Measurements from ENCODE around the gene UBA1.

UBA1 gene

GRCh38 chrX:47156611-47157520 is 36.8 kb upstream of the UBA1 start:
- H3K27ac ChIP-seq (ENCODE audit: low read depth, low read length): no peak overlapping the region
- no peaks in the 10 kb centered on the region for H3K27me3 ChIP-seq (ENCODE audit: control insufficient read depth in 1 of 2, insufficient read depth in 2 of 2, low read length in 2 of 2)
- peaks cover 0 to 13% of the 10 kb centered on the region in 2 donors for H3K36me3 ChIP-seq (ENCODE audit: control insufficient read depth in 1 of 2, insufficient read depth in 2 of 2, low read length in 2 of 2)
- H3K4me3 ChIP-seq (ENCODE audit: low read depth in 1 of 2, low read length in 2 of 2): no peak overlapping the region
- no peaks in the 10 kb centered on the region for H3K4me1 ChIP-seq (ENCODE audit: control insufficient read depth in 1 of 2, insufficient read depth in 2 of 2, low read length in 2 of 2)
- no peak overlapping the region for H3K9ac ChIP-seq (ENCODE audit: low read depth in 1 of 2, low read length in 2 of 2)
- no peaks in the 10 kb centered on the region for H3K9me3 ChIP-seq (ENCODE audit: control insufficient read depth in 1 of 2, low read length in 2 of 2)

GRCh38 chrX:47158131-47158530 is 35.5 kb upstream of the UBA1 start:
- H3K27ac ChIP-seq (ENCODE audit: low read depth, low read length): no peak overlapping the region
- H3K4me1 ChIP-seq (ENCODE audit: control insufficient read depth in 1 of 2, insufficient read depth in 2 of 2, low read length in 2 of 2): no peaks in the 10 kb centered on the region
- H3K9ac ChIP-seq (ENCODE audit: low read depth in 1 of 2, low read length in 2 of 2): no peak overlapping the region
- H3K36me3 ChIP-seq (ENCODE audit: control insufficient read depth in 1 of 2, insufficient read depth in 2 of 2, low read length in 2 of 2): peaks cover 0 to 13% of the 10 kb centered on the region in 2 donors
- no peaks in the 10 kb centered on the region for H3K27me3 ChIP-seq (ENCODE audit: control insufficient read depth in 1 of 2, insufficient read depth in 2 of 2, low read length in 2 of 2)
- no peaks in the 10 kb centered on the region for H3K9me3 ChIP-seq (ENCODE audit: control insufficient read depth in 1 of 2, low read length in 2 of 2)
- no peak overlapping the region for H3K4me3 ChIP-seq (ENCODE audit: low read depth in 1 of 2, low read length in 2 of 2)

GRCh38 chrX:47158781-47159180 is 34.8 kb upstream of the UBA1 start:
- no peaks in the 10 kb centered on the region for H3K9me3 ChIP-seq (ENCODE audit: control insufficient read depth in 1 of 2, low read length in 2 of 2)
- H3K27ac ChIP-seq (ENCODE audit: low read depth, low read length): no peak overlapping the region
- no peaks in the 10 kb centered on the region for H3K4me1 ChIP-seq (ENCODE audit: control insufficient read depth in 1 of 2, insufficient read depth in 2 of 2, low read length in 2 of 2)
- no peak overlapping the region for H3K4me3 ChIP-seq (ENCODE audit: low read depth in 1 of 2, low read length in 2 of 2)
- H3K9ac ChIP-seq (ENCODE audit: low read depth in 1 of 2, low read length in 2 of 2): no peak overlapping the region
- no peaks in the 10 kb centered on the region for H3K27me3 ChIP-seq (ENCODE audit: control insufficient read depth in 1 of 2, insufficient read depth in 2 of 2, low read length in 2 of 2)
- H3K36me3 ChIP-seq (ENCODE audit: control insufficient read depth in 1 of 2, insufficient read depth in 2 of 2, low read length in 2 of 2): peaks cover 0 to 13% of the 10 kb centered on the region in 2 donors

GRCh38 chrX:47160781-47161180 is 32.8 kb upstream of the UBA1 start:
- Histone ChIP-seq H3K4me3 (ENCODE audit: low read depth in 1 of 2, low read length in 2 of 2) (no peak overlapping the region), H3K27ac (ENCODE audit: low read depth, low read length) (no peak overlapping the region), H3K9me3 (ENCODE audit: control insufficient read depth in 1 of 2, low read length in 2 of 2) (no peaks in the 10 kb centered on the region), H3K27me3 (ENCODE audit: control insufficient read depth in 1 of 2, insufficient read depth in 2 of 2, low read length in 2 of 2) (no peaks in the 10 kb centered on the region), H3K9ac (ENCODE audit: low read depth in 1 of 2, low read length in 2 of 2) (no peak overlapping the region), H3K36me3 (ENCODE audit: control insufficient read depth in 1 of 2, insufficient read depth in 2 of 2, low read length in 2 of 2) (peaks cover 0 to 16% of the 10 kb centered on the region in 2 donors), H3K4me1 (ENCODE audit: control insufficient read depth in 1 of 2, insufficient read depth in 2 of 2, low read length in 2 of 2) (no peaks in the 10 kb centered on the region)

- no peak overlapping the region for H3K27ac ChIP-seq (ENCODE audit: low read depth, low read length)
These were observed 30.6 kb upstream of the UBA1 start for GRCh38 chrX:47162927-47163583.

GRCh38 chrX:47164420-47164819 is 29.2 kb upstream of the UBA1 start:
- Histone ChIP-seq H3K36me3 (ENCODE audit: control insufficient read depth in 1 of 2, insufficient read depth in 2 of 2, low read length in 2 of 2) (peaks cover 3 to 13% of the 10 kb centered on the region in 2 donors), H3K27me3 (ENCODE audit: control insufficient read depth in 1 of 2, insufficient read depth in 2 of 2, low read length in 2 of 2) (no peaks in the 10 kb centered on the region), H3K27ac (ENCODE audit: low read depth, low read length) (no peak overlapping the region), H3K9me3 (ENCODE audit: control insufficient read depth in 1 of 2, low read length in 2 of 2) (no peaks in the 10 kb centered on the region), H3K9ac (ENCODE audit: low read depth in 1 of 2, low read length in 2 of 2) (no peak overlapping the region), H3K4me3 (ENCODE audit: low read depth in 1 of 2, low read length in 2 of 2) (no peak overlapping the region), H3K4me1 (ENCODE audit: control insufficient read depth in 1 of 2, insufficient read depth in 2 of 2, low read length in 2 of 2) (no peaks in the 10 kb centered on the region)

More at GRCh38 chrX:47162927-47163583, 30.6 kb upstream of the UBA1 start:
- no peak overlapping the region for H3K4me3 ChIP-seq (ENCODE audit: low read depth in 1 of 2, low read length in 2 of 2)
- no peaks in the 10 kb centered on the region for H3K27me3 ChIP-seq (ENCODE audit: control insufficient read depth in 1 of 2, insufficient read depth in 2 of 2, low read length in 2 of 2)
- H3K9me3 ChIP-seq (ENCODE audit: control insufficient read depth in 1 of 2, low read length in 2 of 2): no peaks in the 10 kb centered on the region
- H3K9ac ChIP-seq (ENCODE audit: low read depth in 1 of 2, low read length in 2 of 2): no peak overlapping the region
- no peaks in the 10 kb centered on the region for H3K4me1 ChIP-seq (ENCODE audit: control insufficient read depth in 1 of 2, insufficient read depth in 2 of 2, low read length in 2 of 2)
- H3K36me3 ChIP-seq (ENCODE audit: control insufficient read depth in 1 of 2, insufficient read depth in 2 of 2, low read length in 2 of 2): peaks cover 0 to 3% of the 10 kb centered on the region in 2 donors

GRCh38 chrX:47166126-47166525 is 27.5 kb upstream of the UBA1 start:
- Histone ChIP-seq H3K4me1 (ENCODE audit: control insufficient read depth in 1 of 2, insufficient read depth in 2 of 2, low read length in 2 of 2) (no peaks in the 10 kb centered on the region), H3K36me3 (ENCODE audit: control insufficient read depth in 1 of 2, insufficient read depth in 2 of 2, low read length in 2 of 2) (peaks cover 6 to 26% of the 10 kb centered on the region in 2 donors), H3K27me3 (ENCODE audit: control insufficient read depth in 1 of 2, insufficient read depth in 2 of 2, low read length in 2 of 2) (no peaks in the 10 kb centered on the region), H3K9ac (ENCODE audit: low read depth in 1 of 2, low read length in 2 of 2) (no peak overlapping the region), H3K27ac (ENCODE audit: low read depth, low read length) (no peak overlapping the region), H3K9me3 (ENCODE audit: control insufficient read depth in 1 of 2, low read length in 2 of 2) (no peaks in the 10 kb centered on the region), H3K4me3 (ENCODE audit: low read depth in 1 of 2, low read length in 2 of 2) (no peak overlapping the region)

GRCh38 chrX:47168495-47169073 is 25.0 kb upstream of the UBA1 start:
- no peak overlapping the region for H3K9ac ChIP-seq (ENCODE audit: low read depth in 1 of 2, low read length in 2 of 2)
- H3K27me3 ChIP-seq (ENCODE audit: control insufficient read depth in 1 of 2, insufficient read depth in 2 of 2, low read length in 2 of 2): no peaks in the 10 kb centered on the region
- H3K27ac ChIP-seq (ENCODE audit: low read depth, low read length): no peak overlapping the region
- H3K4me3 ChIP-seq (ENCODE audit: low read depth in 1 of 2, low read length in 2 of 2): no peak overlapping the region
- peaks cover 18 to 47% of the 10 kb centered on the region in 2 donors for H3K36me3 ChIP-seq (ENCODE audit: control insufficient read depth in 1 of 2, insufficient read depth in 2 of 2, low read length in 2 of 2)
- no peaks in the 10 kb centered on the region for H3K9me3 ChIP-seq (ENCODE audit: control insufficient read depth in 1 of 2, low read length in 2 of 2)
- no peaks in the 10 kb centered on the region for H3K4me1 ChIP-seq (ENCODE audit: control insufficient read depth in 1 of 2, insufficient read depth in 2 of 2, low read length in 2 of 2)

- peaks cover 18 to 51% of the 10 kb centered on the region in 2 donors for H3K36me3 ChIP-seq (ENCODE audit: control insufficient read depth in 1 of 2, insufficient read depth in 2 of 2, low read length in 2 of 2)
- H3K4me3 ChIP-seq (ENCODE audit: low read depth in 1 of 2, low read length in 2 of 2): no peak overlapping the region
- no peaks in the 10 kb centered on the region for H3K4me1 ChIP-seq (ENCODE audit: control insufficient read depth in 1 of 2, insufficient read depth in 2 of 2, low read length in 2 of 2)
- H3K27ac ChIP-seq (ENCODE audit: low read depth, low read length): no peak overlapping the region
- H3K27me3 ChIP-seq (ENCODE audit: control insufficient read depth in 1 of 2, insufficient read depth in 2 of 2, low read length in 2 of 2): no peaks in the 10 kb centered on the region
- H3K9ac ChIP-seq (ENCODE audit: low read depth in 1 of 2, low read length in 2 of 2): no peak overlapping the region
- H3K9me3 ChIP-seq (ENCODE audit: control insufficient read depth in 1 of 2, low read length in 2 of 2): no peaks in the 10 kb centered on the region
These were observed 24.4 kb upstream of the UBA1 start for GRCh38 chrX:47169273-47169672.

Data from duodenal mucosa (tissue), 2 donors.